ENCODE data around the gene RABGEF1.
"Not testable (repeated sequence)": the region's sequence is repeated elsewhere in the genome, so short reads cannot be mapped to it uniquely, and the experiment has no call there.

Gene RABGEF1

DNA sequence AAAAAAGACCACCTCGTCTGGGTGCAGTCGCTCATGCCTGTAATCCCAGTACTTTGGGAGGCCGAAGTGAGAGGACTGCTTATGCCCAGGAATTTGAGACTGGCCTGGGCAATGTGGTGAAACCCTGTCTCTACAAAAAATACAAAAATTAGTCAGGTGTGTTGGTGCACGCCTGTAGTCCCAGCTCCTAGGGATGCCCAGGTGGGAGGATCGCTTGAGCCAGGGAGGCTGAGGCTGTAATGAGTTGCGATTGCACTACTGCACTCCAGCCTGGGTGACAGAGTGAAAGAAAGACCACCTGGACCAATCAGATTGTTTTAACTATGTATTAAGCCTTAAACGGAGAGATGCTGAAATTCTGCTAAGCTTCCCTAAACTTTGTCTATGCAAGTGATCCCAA lies 103.0 kb downstream of the RABGEF1 start:
- not testable (repeated sequence) for DNase-seq (ENCODE audit: low read depth, low spot score); H3K27ac ChIP-seq

DNA sequence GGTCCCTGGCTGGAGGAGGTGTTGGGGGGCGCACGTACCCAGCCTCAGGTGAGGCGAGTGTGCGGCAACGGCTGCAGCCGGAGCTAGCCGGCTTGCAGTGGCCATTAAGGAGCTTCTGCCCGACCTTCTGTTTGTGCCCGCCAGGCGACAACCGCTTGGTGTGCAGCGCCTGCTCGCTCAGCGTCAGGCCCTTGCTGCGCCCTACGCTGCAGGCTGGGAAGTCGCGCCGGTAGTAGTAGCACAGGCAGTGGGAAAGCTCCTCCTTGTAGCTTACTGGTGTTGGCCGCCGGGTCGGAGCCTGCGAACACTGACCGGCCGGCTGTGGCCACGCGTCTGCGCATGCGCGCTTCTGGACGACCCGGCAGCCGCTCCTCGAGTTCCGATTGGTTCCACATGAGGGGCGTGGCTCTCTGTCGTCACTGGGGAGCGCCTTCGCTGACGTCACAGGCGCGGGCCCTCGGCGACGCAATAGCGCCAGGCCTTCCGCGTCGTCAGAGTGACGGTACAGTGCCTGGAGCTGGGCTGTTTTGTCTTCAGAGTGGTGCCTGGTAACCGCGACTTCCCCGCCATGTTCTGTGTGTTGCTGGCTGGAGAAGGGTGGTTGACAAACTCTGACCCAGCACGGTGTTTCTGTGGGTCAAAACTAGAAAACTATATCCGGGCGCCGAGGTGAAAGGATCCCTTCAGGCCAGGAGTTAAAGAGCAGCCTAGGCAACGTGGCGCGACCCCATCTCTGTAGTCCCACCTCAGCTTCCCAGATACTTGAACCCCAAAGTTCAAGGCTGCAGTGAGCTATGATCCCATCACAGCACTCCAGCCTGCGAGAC lies 104.2 kb downstream of the RABGEF1 start:
- H3K27ac ChIP-seq, result peak overlapping the region; percentile 80
- peak; percentile 84 for DNase-seq (ENCODE audit: low read depth, low spot score)

DNA sequence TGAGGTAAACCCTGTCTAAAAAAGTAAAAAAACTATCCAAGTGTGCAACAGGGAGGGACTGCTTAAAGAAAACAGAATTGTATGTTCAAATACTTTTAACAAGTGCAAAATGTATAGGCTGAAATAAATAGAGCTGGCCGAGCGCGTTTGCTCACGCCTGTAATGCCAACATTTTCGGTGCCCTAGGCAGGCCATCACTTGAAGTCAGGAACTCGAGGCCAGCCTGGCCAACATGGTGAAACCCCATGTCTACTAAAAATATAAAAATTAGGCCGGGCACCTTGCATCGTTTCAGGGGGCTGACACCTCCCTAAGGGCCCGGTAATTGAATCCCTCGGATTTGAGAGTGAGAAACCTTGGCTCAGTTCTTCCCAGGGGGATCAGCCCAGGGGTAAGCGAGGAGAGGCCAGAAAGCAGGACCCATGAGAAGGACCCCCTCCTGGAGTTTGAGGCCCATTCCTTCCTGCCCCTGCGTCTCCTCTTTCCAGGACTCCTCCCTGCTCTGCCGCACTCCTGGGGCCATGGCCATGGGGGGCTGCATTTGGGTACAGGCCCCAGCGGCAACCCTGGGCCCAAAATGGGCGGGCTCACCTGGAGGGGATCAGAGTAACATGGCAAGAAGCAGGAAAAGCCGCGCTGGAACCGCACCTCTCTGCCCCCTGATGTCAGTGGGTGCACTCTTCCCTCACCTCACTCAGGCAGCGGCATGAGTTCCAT lies 105.0 kb downstream of the RABGEF1 start:
- H3K27ac ChIP-seq, result peak overlapping the region; percentile 80
- no peak for DNase-seq (ENCODE audit: low read depth, low spot score)

DNA sequence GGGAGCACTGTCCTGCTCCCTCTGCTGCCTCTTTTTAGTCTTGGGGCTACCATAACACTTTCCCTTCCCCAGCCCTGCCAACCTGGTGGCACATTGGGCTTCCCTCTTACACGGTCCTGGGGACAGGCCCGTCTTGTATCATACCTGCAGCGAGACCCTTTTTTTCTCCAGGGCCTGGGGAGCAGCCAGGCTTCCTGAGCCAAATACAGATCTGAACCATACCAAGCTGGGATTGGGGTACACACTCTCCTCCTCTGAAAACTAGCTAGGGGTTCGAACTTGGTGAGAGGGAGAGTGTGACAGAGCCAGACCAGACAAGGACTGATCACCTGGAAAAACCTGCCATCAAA lies 105.5 kb downstream of the RABGEF1 start:
- not testable (repeated sequence) for DNase-seq (ENCODE audit: low read depth, low spot score); H3K27ac ChIP-seq

DNA sequence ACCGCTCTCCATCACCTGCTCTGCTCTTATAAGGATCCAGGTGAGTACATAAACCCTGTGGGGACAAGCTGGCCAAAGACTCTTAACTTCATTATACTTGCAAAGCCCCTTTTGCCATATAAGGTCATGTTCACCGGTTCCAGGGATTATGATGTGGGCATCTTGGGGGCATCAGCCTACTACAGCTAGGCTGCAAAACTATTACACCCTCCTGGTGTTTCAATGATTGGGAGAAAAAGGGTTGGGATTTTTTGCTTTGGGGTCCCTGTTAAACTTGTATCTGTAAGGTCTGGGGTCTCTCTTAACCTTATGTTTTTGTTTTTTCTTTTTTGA lies 107.0 kb downstream of the RABGEF1 start:
- not testable (repeated sequence) for DNase-seq (ENCODE audit: low read depth, low spot score)
- H3K27ac ChIP-seq, result peak overlapping the region; percentile 88

DNA sequence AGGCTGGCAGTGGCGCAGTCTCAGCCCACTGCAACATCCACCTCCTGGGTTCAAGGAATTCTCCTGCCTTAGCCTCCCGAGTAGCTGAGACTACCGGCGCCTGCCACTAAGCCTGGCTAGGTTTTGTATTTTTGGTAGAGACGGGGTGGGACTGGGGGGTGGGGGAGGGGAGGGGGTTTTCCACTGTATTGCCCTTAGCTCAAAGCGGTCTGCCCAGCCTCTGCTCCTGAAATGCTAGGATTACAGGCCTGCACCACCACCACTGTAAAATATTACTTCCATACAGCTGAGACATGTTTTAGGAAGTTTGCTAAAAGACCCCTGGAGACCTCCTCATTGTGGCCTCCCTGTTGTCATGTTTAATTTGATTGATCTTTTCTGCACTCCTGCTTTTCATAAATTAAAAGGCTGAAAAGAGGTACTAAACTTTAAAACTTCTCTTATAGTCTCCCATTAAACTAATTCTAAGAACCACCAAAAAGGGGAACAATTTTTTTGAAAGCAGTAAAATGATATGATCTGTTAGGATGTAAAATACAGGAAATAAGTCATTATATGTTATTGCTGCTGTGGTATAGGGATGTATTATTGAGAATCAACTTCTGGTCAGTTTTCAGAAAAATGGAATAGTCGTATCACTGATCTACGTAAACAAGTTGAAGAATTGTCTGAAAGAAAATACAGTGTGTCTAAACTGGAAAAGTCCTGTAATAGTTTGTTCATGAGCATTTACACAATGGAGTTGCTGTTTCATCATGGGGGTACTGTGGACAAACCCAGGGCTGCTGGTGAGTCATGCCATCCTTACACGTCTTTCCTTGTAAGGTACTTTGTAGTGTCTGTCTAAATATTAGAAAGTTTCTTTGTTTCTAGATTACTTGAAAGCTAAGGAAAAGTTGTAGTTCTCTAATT lies 107.6 kb downstream of the RABGEF1 start:
- DNase-seq (ENCODE audit: low read depth, low spot score), result peak; percentile 60
- H3K27ac ChIP-seq, result peak overlapping the region; percentile 88

DNA sequence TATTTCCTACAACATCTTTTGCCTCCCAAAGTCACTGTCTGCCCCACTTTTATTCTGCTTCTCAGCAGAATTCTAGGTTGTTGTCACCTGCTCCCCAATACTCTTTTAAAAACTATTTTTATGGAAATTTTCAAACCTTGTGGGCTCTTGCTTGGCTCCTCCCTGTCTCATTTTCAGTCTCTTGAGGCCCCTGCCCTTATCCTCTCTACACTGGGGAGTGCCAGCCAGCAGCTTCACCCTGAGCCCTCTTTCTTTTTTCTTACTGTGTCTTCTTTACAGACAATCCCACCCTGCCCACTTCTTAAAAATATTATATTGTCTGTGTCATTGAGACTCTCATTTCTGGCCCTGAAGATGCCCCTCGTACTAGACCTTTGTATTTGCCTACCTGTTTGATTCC lies 118.8 kb downstream of the RABGEF1 start:
- no peak for DNase-seq (ENCODE audit: low read depth, low spot score)
- H3K27ac ChIP-seq, result no peak overlapping the region

DNA sequence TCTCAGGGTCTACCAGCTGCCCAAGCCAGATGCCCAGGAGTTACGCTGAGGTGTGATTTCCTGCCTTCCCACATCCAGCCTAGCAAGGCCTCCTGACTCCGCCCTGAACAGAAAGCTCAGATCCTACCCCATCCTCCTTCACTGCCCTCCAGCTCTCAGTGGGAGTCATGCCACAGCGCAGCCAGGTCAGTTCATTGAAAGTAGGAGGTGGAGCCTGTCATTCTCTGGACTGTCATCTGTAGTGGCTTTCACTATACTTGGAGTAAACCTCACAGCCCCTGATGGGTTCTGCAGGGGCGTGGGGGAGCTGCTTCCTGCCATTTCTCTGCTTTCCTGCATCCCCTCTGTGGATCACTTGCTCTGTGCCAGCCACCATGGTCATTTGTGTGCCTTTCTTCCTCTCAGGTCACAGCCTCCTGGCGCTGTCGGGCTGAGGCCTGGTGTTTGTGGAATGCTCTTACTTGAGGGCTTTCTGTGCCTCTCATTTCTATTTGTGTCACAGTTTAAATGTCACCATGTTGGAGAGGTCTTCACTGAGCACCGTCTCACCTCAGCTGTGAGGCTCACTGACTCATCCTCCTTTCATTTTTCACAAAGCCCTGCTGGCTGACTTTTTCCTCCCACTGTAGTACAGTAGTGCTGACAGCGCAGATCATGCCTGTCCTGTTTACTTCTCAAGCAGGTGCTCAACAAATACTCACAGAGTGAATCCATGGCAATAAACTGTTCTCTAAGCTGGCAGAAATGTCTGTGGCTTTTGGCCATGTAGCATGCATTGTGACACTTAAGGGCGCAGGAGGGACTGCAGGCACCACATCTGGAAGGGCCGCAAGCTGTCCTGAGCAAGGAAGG lies 119.5 kb downstream of the RABGEF1 start:
- no peak overlapping the region for H3K27ac ChIP-seq
- no peak for DNase-seq (ENCODE audit: low read depth, low spot score)

DNA sequence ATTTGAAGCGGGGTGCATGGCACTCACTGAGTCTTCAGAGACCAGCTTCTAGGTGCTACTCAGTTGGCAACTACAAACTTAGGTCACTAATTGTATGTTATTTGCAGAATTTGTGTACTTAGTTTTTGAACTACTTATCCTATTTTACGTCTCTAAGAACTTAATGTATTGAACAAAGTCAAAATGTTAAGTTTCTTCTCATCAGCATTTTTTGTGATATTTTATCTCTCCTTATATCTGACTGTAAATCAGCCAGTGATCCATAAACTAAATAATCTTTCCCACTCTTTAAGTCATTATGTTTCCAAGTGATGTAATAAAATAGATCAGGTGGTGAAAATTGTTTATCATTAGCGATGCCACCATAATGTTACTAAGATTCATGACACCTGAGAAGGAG lies 120.2 kb downstream of the RABGEF1 start:
- DNase-seq (ENCODE audit: low read depth, low spot score), result no peak
- no peak overlapping the region for H3K27ac ChIP-seq
